GM18907 (cell line): ENCODE measurements around the gene CACNA1C.

ENCODE experiments used
- ATAC-seq: cut with Tn5 transposase; IDR thresholded peaks from one replicate; pipeline ENCODE4 v1.9.1; 2021; ENCODE audit warnings: mild to moderate bottlenecking, moderate library complexity; ENCODE audit not compliant: unreplicated experiment

CACNA1C gene

GRCh38 chr12:2191534-2192153 is 138.9 kb downstream of the CACNA1C start:
- ATAC-seq: no peak

DNA sequence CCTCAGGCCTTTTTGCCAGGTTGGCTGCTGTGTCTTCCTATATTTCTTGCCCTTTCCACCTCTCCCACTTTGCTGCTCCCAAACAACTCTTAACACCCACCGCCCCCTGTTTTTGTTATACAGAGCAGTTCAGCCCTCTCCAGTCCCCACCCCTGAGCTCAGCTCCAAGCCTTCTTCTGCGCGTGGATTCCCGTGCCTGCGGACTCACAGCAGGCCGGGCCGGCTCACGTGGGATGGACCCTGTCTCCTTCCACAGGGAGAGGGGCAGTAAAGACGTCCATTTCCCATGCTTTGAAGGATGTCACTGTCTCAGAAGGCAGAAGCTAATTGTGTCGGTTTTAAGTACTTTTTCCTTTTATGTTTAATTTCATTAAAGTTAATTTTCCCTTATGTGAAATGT is 139.4 kb downstream of the CACNA1C start:
- ATAC-seq: no peak

DNA sequence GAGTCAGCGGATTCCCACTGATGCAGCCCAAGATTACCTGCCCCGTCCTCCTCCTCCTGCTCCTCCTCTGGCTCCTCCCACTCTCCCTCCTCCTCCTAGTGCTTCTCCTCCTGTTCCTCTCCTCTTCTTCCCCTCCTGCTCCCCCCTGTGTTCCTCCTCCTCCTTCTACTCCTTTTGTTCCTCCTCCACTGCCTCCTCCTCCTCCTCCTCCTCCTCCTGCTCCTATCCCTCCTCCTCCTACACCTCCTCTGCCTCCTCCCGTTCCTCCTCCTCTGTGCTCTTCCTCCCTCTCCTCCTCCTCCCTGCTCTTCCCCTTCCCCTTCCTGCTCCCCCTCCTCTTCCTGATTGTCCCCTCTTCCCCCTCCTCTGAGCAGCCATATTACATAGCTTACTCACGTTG is 141.3 kb downstream of the CACNA1C start:
- no peak for ATAC-seq

- no peak for ATAC-seq
These were observed 141.8 kb downstream of the CACNA1C start for GRCh38 chr12:2194571-2194970.

GRCh38 chr12:2195085-2195484 is 142.3 kb downstream of the CACNA1C start:
- no peak for ATAC-seq

DNA sequence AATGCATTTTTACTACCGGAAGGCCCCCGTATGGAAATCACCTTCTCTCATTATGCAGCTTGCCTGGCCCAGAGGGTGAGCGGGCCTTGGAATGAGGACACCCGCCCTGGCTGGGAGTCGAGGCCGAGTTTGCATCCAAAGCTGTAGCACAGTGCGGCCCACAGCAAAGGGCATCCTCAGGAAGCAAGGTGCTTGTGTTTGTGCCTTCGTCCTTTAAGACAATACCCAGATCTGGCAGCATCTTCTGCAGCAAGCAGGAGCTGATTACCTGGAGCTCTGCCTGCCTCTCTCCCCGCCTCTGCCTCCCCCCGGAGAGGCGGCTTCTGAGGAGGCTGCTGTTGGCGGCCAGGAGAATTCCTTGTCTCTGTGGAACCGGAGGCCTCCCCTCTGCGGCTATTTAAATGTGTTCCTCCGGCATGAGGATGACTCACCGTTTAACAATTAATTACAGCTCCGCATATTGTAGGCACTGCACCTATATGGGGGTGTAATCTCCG is 145.3 kb downstream of the CACNA1C start:
- ATAC-seq: no peak

GRCh38 chr12:2198542-2198941 is 145.8 kb downstream of the CACNA1C start:
- no peak for ATAC-seq

GRCh38 chr12:2205996-2206395 is 153.2 kb downstream of the CACNA1C start:
- no peak for ATAC-seq

GRCh38 chr12:2208837-2209635 is 156.2 kb downstream of the CACNA1C start:
- ATAC-seq: no peak

GRCh38 chr12:2211119-2211518 is 158.3 kb downstream of the CACNA1C start:
- no peak for ATAC-seq

DNA sequence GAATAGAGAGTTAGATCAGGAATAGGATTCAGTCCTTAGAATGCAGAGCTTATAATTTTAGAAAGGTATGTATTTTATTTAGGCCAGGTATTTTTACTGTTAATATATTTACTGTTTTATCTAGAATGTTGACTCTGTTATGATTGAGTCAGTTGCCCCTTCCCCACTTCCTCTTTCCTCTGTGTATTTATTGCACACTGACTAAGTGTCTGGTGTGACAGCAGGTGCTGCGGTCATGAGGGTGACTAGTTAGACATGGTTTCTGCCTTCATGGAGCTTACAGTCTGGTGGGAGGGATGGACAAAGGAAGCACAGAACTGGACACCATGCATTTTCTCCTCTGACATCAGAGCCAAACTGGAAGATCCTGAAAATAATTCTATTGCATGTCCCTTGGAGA is 159.8 kb downstream of the CACNA1C start:
- ATAC-seq: no peak

DNA sequence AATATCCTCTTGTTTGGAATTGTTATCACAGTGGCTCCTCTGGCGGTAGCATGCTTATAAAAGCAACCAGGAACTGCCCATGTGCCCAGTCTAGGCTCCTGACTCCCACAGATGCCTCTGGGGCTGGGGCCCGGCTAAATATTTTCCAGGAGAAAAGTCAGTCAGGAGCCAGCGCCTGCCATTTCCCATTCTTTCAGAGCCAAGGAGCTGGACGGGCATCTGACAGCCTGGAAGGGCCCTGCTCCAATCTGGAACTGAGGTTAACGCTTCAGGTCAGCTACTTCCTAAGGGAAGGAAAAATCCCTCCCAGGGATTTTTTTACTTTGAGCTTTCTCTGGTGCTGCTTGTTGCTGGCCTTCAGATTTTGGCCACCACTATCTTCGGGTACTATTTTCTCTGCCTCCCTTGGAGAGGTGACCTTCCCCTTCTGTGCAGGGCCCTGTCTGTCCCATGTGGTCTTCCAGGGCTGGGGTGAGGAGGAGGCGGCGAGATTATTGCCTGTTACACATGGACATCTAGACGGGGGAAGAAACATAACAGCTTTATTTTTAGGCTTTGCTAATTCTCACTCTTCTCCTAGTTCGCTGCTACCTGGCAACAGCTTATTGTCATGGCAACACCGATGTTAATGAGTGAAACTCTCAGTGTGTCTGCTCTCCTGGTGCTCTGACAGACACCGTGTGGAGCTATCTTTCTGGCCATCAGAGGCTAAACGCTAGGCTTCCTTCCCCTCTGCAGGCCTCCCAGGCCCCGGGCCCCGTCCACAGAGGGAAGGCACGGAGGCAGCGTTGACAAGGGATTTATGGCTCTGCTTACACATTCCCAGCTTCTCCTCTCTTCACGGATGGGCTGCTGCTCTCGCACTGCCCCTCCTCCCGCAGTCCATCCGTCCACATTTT is 160.4 kb downstream of the CACNA1C start:
- ATAC-seq: no peak

GRCh38 chr12:2214411-2214810 is 161.6 kb downstream of the CACNA1C start:
- no peak for ATAC-seq

DNA sequence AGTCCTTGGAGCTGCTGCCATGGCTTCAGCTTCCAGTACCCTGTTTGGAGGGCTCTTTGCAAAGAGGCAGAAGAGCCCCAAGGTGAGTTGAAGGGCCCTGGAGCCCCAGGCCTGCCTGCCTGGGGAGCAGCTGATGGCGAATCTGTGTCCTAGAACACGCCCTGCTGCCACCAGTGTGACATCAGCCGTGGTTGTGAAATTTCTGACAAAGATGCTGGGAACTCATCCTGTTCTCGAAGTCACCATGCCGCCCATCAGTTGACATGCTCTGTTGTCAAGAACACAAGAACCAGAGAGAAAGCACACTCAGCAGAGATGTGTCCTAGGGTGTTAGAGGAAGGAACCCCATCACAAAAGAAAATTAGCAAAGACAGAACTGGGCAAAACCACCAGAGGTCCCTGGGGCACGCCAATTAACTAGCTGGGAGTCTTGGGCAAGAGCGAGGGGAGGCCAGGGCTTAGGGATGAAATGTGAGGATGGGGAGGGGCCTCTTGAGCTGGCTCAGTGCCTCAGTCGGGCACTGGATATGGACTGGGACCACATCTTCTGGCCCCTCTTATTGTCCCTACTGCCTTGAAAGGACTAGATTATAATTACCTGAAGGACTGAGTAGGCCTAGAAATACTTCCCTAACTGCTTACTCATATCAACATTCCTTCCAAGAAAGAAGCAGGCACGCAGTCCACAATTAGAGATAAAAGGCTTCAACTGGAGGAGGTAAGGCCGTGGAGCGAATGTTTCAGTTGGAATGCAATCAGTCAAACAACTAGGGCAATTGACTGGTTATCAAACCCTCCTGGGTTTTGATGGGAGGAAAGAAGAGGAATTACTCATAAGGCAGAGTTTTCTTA is 163.1 kb downstream of the CACNA1C start:
- ATAC-seq: no peak

GRCh38 chr12:2218706-2219105 is 165.9 kb downstream of the CACNA1C start:
- no peak for ATAC-seq

DNA sequence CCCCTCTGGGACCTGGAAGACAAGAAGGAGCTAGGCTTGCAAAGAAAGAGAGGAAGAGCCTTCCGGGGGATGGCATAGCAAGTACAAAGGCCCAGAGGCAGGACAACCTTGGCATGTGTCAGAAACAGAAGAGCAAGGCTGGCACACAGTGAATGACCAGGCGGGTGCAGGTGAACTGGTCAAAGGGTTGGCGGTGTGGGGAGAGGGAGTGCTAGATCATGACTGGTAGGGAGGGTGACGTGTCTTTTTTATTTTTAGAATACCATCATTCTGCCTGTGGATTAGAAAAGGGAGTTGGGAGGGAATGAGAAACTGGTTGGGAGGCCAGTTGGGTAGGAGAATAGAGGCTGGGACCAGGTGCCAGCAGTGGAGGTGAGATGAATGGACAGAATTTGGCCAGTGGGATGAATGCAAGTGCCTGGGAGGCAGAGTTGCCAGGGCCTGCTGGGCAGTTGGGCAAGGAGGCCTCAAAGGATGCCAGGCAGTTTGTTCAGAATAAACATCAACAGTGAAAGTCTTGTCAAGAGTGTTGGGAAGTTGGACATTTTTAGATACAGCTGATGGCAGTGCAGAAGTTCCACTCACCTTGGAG is 168.3 kb downstream of the CACNA1C start:
- no peak for ATAC-seq

GRCh38 chr12:2222691-2223090 is 169.9 kb downstream of the CACNA1C start:
- ATAC-seq: no peak

GRCh38 chr12:2224961-2225360 is 172.2 kb downstream of the CACNA1C start:
- ATAC-seq: no peak

DNA sequence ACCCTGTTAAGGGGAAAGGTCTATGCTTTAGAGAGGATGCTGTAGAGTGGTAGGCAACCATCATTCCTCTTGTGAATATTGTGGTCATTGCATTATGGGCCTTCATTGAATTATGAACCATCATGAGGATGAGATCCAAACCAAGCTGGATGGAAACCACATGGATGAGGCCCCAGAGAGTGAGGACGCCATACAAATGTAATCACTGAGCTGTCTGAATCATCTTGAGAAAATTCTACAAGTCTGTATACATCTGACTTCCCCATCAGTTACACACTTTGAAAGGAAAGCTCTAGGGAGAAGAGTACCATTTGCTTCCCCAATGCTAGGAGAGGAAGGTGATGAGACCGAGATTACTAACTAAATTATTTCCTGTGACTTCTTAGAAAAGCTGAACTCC is 172.9 kb downstream of the CACNA1C start:
- ATAC-seq: no peak

GRCh38 chr12:2226641-2227040 is 173.9 kb downstream of the CACNA1C start:
- ATAC-seq: no peak
